GM21529 (cell line): Measurements from ENCODE around the gene ZNF814.
A peak's percentile ranks its signal among the peaks of the same experiment; 100 is the strongest.
"Not testable (repeated sequence)": the region's sequence is repeated elsewhere in the genome, so short reads cannot be mapped to it uniquely, and the experiment has no call there.

Source experiments
- ATAC-seq: cut with Tn5 transposase; IDR thresholded peaks from one replicate; pipeline ENCODE4 v1.9.1; 2021; ENCODE audit not compliant: unreplicated experiment

ZNF814 gene

GRCh38 chr19:57817976-57818375, 70.9 kb downstream of the ZNF814 start:
- ATAC-seq: no peak

GRCh38 chr19:57816652-57817051, 72.2 kb downstream of the ZNF814 start:
- no peak for ATAC-seq

GRCh38 chr19:57815247-57816075, 73.4 kb downstream of the ZNF814 start:
- ATAC-seq: no peak

- ATAC-seq: peak; percentile 70
Observed at GRCh38 chr19:57814505-57815246, 74.2 kb downstream of the ZNF814 start, which contains the start of gene ZNF552. ZNF552 (minus strand) TSS chr19:57814913; CDS start chr19:57814743, 170 bp downstream.

GRCh38 chr19:57813919-57814504, 74.8 kb downstream of the ZNF814 start:
- no peak for ATAC-seq

- not testable (repeated sequence) for ATAC-seq
Observed at GRCh38 chr19:57812975-57813820, 75.6 kb downstream of the ZNF814 start.

GRCh38 chr19:57812226-57812625, 76.6 kb downstream of the ZNF814 start:
- peak; percentile 46 for ATAC-seq

- not testable (repeated sequence) for ATAC-seq
Observed at GRCh38 chr19:57810410-57811295, 78.2 kb downstream of the ZNF814 start.

GRCh38 chr19:57807541-57807940, 81.3 kb downstream of the ZNF814 start:
- ATAC-seq: no peak

- no peak for ATAC-seq
Observed at GRCh38 chr19:57803594-57804325, 85.1 kb downstream of the ZNF814 start.

GRCh38 chr19:57803265-57803593, 85.6 kb downstream of the ZNF814 start:
- no peak for ATAC-seq

GRCh38 chr19:57802269-57802668, 86.6 kb downstream of the ZNF814 start:
- no peak for ATAC-seq

- no peak for ATAC-seq
Observed at GRCh38 chr19:57800696-57801095, 88.1 kb downstream of the ZNF814 start.
